GM18508 (cell line): Measurements from ENCODE around the gene GFOD1.
"Not testable (repeated sequence)": the region's sequence is repeated elsewhere in the genome, so short reads cannot be mapped to it uniquely, and the experiment has no call there.

ENCODE experiments used
- ATAC-seq: cut with Tn5 transposase; IDR thresholded peaks from one replicate; pipeline ENCODE4 v1.9.1; 2021; ENCODE audit warnings: moderate number of reproducible peaks; ENCODE audit not compliant: insufficient read depth, unreplicated experiment

GFOD1 gene

DNA sequence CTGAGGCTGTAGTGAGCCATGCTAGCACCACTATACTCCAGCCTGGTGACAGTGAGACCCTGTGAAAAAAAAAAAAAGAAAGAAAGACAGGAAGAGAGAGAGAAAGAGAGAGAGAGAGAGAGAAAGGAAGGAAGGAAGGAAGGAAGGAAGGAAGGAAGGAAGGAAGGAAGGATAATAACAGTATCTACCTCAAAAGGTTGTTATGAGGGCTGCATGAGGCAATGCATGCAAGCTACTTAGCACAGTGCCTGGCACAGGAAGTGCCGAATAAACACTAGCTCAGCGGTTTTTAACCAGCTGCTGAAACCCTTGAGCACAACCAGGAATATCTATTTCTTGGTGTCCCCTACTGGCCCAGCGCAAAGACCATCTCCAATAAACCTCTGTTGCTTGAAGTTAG is 96.7 kb downstream of the GFOD1 start:
- ATAC-seq, result no peak

DNA sequence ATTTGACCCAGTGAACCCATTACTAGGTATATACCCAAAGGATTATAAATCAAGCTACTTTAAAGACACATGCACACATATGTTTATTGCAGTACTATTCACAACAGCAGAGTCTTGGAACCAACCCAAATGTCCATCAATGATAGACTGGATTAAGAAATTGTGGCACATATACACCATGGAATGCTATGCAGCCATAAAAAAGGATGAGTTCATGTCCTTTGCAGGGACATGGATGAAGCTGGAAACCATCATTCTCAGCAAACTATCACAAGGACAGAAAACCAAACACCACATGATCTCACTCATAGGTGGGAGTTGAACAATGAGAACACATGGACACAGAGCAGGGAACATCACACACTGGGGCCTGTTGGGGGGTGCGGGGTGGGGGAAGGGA is 98.2 kb downstream of the GFOD1 start:
- ATAC-seq, result not testable (repeated sequence)

DNA sequence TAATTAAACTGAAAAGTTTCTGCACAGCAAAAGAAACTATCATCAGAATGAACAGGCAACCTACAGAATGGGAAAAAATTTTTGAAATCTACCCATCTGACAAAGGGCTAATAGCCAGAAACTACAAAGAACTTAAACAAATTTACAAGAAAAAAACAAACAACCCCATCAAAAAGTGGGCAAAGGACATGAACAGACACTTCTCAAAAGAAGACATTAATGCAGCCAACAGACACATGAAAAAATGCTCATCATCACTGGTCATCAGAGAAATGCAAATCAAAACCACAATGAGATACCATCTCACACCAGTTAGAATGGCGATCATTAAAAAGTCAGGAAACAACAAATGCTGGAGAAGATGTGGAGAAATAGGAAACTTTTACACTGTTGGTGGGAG is 98.6 kb downstream of the GFOD1 start:
- ATAC-seq, result not testable (repeated sequence)

DNA sequence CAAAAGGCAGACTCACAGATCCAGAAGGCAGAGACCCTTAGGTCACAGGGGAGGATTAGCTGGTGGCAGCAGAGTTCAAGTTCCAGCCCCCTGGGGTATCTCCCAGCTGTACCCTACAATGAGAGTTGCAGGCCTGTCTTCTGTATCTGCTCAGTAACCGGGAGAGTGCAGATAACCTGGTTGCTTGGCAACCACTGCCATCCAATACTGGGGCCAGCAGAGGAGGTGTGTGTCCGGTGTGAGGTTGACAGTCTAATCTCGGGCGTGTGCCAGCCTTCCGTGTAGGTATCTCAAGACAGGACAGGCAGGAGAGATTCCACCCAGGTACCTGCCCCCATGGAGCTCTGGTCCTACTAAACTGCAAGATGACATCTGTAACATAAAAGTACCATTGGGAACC is 102.4 kb downstream of the GFOD1 start:
- no peak for ATAC-seq

DNA sequence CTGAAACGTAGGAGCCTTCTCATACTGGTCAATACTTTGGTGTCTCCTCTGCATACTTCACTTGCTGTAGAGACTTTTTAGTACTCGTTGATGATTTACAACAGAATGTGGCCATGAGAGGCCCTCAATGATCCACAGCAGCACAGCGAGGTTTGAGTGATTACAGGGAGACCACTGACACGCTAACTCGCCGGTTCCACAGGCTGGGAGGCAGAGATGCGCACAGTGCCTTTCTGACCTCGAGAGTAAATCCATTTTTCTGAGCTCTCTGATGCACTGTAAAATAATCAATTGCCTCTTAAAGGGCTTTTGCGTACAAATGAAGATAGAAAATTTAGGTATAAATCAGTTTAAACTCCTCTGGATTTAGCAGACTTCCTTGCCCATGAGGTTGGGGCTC is 102.9 kb downstream of the GFOD1 start:
- no peak for ATAC-seq

DNA sequence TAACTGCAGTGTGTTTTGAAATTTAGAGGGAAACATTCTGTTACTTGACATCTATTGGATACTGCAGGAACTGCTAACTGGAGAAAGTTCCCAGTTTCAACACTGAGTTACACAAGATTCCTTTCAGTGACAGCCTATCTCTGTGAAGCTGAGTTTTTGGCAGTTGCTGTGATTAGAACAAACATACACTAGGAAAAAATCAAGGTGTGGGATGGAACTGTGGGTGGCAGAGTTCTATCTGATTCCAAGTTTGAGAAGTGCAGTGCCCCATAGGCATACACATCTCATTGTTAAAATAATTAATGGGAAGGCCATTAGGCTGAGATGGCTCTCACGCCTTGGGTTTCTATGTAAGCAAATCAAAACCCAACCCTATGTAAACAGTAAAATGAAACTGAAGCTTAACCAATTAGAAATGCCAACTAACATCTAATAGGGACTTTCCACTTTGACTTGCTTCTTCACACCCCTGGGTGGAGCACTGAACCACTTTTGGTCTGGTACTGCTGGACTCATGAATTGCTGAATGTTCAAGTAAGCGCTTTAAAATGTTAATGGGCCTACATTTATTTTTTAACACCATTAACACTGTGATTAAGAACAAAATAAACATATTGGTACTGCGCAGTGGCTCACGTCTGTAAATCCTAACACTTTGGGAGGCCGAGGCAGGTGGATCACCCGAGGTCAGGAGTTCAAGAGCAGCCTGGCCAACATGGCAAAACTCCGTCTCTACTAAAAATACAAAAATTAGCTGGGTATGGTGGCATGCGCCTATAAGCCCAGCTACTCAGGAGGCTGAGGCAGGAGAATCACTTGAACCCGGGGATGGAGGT is 103.9 kb downstream of the GFOD1 start:
- ATAC-seq, result peak; percentile 92

DNA sequence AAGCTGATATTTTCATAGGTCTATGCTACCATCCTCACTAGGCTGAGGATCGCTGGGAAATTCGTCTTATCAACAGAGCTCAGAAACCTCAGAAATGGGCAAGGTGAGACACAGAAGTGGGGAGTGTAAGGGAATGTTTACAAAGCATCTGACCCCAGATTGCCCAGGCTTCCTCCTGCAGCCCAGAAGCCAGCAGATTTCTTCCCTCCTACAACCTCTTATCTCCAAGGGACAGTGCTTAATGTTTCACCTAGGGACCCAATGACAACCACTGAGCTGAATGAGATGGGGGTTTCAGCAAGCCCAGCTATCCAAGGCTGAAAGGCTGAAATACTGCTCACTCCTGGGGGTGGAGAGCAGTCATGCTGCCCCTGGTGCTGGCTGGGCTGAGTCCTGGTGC is 106.6 kb downstream of the GFOD1 start:
- no peak for ATAC-seq

DNA sequence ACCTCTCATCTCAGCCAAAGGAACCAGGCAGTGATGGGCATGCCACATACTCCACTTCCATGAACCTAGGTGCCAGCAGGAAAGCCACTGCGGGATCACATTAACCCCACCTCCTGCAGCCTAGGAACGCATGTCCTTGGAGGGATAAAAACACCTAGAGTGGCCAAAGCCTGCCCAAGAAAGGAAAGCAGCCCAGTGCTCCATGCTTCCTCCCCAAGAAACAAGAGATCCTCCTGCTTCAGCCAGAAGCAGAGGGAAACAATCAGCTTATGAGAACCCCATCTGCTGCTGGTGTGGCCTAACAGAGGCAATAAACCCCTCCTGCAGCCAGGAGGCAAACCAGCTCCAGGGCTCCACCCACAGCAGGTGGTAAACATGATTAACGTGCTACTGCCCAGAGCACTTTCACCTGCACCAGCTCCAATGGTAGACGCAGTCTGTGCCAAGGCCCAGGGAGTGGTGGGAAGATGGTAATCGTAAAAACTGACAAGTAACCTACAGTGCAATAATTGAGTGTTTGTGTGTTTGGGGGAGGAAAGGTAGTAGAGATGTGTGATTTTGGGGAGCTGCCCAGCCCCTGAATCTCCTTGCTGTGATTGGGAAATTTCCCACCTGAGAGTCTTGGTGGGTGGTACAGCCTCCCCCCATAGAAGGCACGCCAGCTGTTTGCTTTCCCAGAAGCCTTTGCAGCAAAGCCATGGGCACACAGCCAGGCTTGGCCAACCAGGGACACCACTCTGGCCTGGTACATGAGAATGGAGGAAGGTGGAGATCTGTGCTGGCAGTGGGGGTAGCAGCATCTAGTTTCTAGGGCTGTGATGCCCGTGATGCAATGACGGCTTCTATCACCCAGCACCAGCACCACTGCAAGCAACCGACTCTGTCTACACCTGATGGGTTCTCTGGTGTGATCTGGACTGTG is 108.5 kb downstream of the GFOD1 start:
- no peak for ATAC-seq

DNA sequence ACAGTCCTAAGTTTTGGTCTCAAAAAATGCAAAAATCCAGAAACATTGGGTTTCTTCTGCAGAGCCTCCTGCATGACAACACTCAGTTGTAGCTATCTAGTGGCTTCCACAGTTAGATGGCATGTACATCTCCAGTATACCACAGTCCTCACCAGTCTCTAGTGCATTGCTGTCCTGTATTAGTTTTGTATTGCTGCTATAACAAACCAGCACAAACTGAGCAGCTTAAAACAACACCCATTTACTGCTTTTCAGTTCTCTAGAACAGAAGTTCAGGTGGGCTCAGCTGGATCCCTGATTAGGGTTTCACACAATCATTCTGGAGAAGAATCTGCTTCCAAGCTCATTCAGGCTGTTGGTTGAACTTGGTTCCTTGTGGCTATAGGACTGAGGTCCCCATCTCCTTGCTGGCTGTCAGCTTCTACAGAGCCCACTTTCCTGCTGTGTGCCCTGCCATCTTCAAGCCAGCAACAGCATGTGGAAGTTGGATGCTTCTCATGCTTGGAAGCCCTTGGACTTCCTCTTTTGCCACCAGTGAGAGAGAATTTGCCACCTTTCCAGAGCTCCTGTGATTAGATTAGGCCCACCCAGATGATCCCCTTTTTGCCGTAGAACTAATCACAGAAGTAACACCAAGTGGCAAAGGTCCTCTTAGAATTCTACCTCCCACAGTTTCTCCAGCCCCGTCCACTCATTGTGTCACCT is 110.2 kb downstream of the GFOD1 start:
- no peak for ATAC-seq

DNA sequence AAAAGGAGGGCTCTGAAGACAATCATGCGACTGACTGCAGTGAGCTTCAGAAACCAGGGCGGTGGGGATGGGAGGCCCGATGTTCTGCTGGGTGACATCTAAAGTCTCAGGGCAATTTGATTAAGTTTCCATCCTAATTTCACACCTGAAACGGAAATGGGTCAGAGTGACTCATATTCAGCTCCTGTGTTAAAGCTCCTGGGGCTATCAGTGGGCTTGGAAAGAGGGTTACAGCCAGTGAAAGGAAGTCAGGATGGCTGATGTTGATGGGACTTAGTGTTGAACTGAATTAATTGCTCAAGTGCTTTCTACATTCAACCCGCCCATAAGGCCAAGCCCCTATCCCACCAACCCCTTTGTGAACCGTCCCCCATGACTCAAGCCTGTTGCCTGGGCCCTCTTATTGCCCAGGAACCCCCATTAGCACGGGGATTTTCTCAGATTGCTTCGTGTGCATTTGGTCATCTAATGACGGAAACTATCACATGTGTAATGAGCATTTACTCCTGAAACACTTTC is 112.0 kb downstream of the GFOD1 start:
- no peak for ATAC-seq

DNA sequence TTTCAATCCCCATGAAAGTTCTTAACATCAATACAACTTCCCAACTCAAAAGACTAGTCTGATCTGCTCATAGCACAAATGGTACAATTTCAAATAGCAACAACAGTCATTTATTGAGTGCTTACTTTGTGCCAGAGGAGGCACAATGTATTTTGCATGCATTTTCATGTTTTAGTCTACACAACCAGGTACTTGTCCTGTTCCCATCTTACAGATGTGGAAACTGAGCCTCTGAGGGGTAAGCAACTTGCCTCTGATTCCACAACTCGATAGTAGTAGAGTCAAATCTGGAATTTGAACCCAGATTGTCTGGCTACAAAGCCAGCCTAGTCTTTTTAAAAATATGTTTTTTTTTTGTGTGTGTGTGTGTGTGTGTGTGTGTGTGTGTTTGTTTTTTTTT is 113.5 kb downstream of the GFOD1 start:
- ATAC-seq, result no peak

DNA sequence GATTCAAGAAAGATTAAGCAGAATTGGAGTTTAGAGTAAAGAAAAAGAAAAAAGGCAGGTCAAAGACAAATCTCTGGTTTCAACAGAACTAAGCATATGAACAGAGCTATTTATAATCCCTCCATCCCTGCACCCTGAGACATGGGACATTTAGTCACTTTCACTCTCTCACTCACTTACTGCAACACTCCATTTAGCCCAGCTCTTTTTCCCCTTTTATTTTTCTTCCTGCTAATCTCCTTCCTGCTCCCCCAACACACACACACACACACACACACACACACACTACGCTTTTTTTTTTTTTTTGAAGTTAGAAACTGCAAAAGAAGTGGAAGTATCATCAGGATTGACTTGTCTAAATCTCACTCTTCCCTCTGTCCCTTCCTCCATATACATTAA is 113.9 kb downstream of the GFOD1 start:
- no peak for ATAC-seq

DNA sequence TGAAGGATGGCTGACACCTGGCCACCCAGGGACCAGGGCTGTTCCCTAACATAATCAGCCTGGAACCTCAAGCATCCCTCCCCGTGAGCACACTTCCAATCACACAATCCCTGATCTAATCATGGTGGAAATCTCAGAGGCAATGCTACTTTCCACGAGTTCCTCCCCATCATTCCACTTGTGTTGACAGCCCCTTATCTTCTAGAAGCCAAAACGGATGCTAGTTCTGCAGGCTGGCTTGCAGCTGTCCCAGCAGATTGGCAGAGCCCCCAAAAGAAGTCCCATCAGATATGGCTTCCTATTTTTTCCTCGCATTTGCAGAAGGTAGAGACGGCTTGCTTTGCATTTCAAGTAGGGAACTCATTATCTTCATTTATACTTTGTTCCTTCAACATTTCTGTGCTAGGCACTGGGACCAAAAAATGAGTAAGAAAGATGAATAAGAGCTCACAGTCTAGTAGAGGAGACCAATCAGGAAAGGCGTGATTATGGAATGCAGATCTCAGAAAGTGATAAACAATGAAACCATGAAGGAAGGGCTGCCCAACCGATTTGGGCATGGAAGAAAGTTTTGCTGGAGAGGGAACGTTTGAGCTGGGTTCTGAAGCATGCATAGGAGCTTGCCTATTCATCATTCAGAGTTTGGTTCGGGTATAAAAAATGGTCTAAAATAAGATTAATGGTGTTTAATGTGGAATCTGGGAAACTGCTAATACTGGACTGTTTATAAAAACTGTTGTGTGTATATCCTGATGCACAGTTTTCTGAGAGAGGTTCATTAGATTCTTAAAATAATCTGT is 114.5 kb downstream of the GFOD1 start:
- no peak for ATAC-seq

DNA sequence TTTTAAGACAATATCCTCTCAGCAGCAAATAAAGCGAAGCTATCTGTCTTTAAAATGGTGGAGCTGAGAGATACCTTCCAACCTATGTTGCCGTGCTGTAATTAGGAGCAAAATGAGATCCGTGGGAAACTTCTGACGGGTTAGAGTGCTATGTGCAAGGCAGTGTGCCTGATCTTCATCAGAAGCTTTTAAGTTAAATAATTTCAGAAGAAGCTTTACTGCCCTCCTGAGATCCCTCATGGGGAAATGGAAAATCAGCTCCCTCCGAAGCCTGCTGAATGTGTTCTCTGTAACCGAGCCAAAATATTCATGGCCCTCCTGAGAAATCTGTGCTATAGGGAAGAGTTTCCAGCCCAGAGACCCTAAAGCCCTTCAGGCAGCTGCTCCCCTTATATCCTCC is 115.3 kb downstream of the GFOD1 start:
- no peak for ATAC-seq

DNA sequence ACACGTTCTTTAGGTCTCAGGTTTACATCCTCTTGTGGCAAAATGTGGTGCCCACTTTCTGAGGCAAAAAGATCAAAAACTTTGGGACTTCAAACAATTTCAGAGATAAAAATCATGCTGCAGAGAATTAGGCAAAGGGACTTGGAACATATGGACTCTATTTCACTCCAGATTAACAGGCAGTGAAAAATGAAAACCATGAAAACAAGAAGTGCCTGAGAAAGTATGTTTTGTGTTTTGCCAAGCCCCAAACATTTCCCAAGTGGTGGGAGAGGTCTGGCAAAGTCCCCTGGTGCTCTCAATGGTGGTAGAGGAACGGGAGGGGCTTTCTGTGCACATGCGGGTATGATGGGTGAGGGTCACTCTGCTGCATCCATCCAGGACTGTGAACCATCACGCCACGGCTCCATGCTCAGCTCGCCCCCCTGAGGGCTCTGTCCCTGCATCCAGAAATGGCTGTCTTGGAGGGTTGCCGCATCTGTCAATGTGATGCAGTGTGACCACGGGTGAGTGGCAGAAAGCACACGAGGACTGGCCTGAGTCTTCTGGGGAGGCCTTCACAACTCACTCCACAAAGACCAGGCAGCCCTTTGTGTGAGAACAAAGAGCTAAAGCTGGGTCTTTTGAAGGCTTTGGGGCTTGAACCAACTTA is 115.9 kb downstream of the GFOD1 start:
- no peak for ATAC-seq

DNA sequence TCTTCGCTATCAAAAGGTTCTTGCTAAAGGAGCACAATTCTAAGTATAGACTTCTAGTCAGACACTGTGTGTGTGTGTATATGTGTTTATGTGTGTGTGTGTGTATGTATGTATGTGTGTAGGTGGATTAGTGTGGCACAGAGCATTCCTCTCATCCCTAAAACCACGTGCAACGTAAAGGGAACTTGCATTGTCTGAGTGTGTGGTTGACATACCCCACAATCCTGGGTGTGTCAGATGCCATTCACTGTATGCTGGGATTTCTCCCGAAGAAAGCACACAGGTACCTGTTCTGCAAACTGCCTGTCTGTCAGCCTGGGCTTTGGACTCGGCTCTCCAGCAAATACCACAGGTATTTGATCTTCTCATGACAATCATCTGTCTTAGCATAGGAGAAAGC is 116.8 kb downstream of the GFOD1 start:
- ATAC-seq, result no peak

DNA sequence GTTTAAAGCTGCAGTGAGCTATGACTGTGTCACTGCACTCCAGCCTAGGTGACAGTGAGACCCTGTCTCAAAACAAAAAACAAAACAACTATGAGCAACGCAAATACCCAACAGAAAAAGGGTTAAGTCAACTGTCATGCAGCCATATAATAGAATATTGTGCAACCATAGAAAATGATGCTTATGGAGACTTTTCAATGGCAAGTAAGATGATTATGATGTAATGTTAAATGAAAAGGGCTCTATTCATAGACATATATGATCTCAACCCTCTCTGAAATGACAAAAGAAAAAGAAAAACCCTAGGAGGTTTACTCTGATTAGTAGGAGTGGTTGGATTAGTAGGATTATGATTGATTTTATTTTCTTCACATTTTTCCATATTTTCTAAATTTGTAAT is 117.8 kb downstream of the GFOD1 start:
- no peak for ATAC-seq

DNA sequence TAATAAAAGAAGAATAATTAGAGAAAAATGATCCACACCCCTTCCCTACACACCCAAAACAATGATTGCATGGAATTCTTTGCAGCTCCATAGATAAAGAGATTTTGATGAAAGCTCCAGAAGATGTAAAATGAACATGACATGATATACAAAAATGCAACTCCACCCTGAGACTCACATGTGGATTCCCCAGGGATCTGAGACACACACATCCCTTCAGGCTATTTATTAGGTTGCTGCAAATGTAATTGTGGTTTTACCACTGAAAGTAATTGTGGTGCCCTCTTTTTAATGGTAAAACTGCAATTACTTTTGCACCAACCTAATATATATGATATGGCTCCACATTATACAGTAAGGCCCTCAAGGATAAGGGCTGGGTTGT is 118.7 kb downstream of the GFOD1 start:
- no peak for ATAC-seq

DNA sequence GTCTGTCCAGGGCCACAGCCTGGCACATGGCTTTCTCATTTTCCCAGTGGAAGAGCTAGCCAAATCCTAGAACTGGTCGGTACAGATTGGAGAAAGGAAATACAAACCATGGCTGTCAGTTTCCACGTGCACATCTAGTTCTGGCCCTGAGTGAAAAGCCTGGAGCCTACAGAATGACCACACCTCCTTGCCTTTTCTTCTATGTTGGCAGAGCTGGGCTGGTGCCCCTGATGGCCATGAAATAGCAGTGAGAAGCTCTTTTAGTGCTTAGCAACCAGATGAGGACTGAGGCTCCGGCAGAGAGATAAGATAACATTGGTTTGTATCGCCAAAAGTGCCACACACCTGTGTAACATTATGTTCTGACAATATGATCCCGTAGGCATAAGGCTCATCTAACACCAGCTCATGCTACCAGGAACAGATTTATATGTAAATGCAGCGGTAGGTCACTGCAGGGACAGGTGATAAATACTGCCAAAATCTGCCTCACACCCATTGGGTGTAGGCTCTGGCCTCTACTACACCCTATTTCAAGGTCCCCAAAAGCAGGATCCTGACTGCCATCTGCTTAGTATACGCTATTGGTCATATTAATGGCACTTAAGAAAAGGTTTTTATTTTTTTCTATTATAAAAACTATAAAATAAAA is 119.2 kb downstream of the GFOD1 start:
- no peak for ATAC-seq
